ENCODE measurements around the gene PAQR9.

The PAQR9 gene

DNA sequence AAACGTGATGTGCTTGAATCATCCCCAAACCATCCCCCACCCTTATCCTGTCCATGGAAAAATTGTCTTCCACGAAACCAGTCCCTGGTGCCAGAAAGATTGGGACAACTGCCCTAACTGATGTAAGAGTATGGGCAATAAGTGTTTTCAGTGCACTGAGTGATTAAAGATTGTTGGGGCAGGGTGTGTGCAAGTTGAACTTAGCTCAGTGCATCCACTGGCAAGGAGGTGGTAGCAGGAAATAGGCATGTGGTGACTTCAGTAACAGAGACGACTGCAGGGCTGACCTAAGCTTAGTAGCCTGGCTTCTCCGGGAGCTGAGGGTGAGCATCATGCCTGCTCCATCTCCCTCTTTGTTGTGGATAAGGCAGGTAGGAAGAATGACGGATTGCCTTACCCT lies 27.5 kb downstream of the PAQR9 start:
- TF ChIP-seq, protein P1, sequence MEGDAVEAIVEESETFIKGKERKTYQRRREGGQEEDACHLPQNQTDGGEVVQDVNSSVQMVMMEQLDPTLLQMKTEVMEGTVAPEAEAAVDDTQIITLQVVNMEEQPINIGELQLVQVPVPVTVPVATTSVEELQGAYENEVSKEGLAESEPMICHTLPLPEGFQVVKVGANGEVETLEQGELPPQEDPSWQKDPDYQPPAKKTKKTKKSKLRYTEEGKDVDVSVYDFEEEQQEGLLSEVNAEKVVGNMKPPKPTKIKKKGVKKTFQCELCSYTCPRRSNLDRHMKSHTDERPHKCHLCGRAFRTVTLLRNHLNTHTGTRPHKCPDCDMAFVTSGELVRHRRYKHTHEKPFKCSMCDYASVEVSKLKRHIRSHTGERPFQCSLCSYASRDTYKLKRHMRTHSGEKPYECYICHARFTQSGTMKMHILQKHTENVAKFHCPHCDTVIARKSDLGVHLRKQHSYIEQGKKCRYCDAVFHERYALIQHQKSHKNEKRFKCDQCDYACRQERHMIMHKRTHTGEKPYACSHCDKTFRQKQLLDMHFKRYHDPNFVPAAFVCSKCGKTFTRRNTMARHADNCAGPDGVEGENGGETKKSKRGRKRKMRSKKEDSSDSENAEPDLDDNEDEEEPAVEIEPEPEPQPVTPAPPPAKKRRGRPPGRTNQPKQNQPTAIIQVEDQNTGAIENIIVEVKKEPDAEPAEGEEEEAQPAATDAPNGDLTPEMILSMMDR (IDR thresholded peaks at IDR 0.05), result no peak

GRCh38 chr3:142934887-142935269 lies 28.6 kb downstream of the PAQR9 start:
- H3K27ac ChIP-seq, result no peak overlapping the region
- no peaks in the 10 kb centered on the region for H3K27me3 ChIP-seq
- no peaks in the 10 kb centered on the region for H3K4me1 ChIP-seq (ENCODE audit: control insufficient read depth in 1 of 2, insufficient read depth in 1 of 2, low read depth in 1 of 2, low read length in 1 of 2)
- no peak overlapping the region for H3K4me3 ChIP-seq (ENCODE audit: low read depth in 1 of 2, low read length in 1 of 2)
- no peaks in the 10 kb centered on the region for H3K36me3 ChIP-seq
- TF ChIP-seq, protein P1 (IDR thresholded peaks at IDR 0.05), result no peak
- H3K9me3 ChIP-seq, result no peaks in the 10 kb centered on the region

More for the DNA sequence above, 27.5 kb downstream of the PAQR9 start:
- H3K27me3 ChIP-seq, result no peaks in the 10 kb centered on the region
- no peak overlapping the region for H3K4me3 ChIP-seq (ENCODE audit: low read depth in 1 of 2, low read length in 1 of 2)
- no peaks in the 10 kb centered on the region for H3K4me1 ChIP-seq (ENCODE audit: control insufficient read depth in 1 of 2, insufficient read depth in 1 of 2, low read depth in 1 of 2, low read length in 1 of 2)
- no peak overlapping the region for H3K27ac ChIP-seq
- no peaks in the 10 kb centered on the region for H3K9me3 ChIP-seq
- no peaks in the 10 kb centered on the region for H3K36me3 ChIP-seq

DNA sequence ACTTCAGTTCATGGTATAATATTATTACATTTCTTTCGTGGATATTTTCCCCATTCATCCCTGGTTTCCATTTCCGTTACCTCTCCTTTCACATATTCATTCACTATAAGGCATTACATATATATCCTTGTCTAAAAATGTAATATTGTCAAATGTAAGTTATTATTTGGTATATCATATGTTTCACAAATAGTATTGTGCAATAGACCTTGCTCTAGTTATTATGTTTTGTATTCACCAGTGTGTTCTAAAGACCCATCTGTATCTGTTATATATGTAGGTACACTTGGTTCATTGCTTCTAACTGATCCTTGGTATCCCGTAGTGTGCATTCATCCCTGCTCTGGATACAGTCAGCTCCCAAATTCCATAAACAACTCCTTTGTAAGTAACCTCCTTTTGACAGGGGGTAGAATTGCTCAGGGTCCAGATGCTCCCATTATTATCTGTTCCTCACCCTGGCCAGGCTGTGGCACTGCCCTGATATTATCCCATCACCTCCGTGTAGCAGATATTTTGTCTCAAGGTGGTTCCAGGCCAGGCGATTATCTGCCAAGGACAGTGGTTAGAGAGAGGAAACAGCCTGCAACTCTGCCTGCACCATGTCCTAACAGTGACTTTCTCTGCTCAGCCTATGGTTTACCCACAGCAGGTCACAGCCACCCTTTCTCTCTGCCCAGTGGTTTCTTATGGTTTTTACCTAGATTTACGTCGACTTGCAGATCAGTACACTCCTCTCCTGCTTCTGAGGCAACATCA lies 29.2 kb downstream of the PAQR9 start:
- Histone ChIP-seq H3K9me3 (no peaks in the 10 kb centered on the region), H3K36me3 (no peaks in the 10 kb centered on the region), H3K4me3 (ENCODE audit: low read depth in 1 of 2, low read length in 1 of 2) (no peak overlapping the region), H3K4me1 (ENCODE audit: control insufficient read depth in 1 of 2, insufficient read depth in 1 of 2, low read depth in 1 of 2, low read length in 1 of 2) (no peaks in the 10 kb centered on the region), H3K27ac (no peak overlapping the region), H3K27me3 (no peaks in the 10 kb centered on the region)
- TF ChIP-seq, protein P1 (IDR thresholded peaks at IDR 0.05), result no peak

GRCh38 chr3:142931222-142931621 lies 32.3 kb downstream of the PAQR9 start:
- TF ChIP-seq, protein P1 (IDR thresholded peaks at IDR 0.05), result no peak
- Histone ChIP-seq H3K36me3 (no peaks in the 10 kb centered on the region), H3K9me3 (no peaks in the 10 kb centered on the region), H3K27ac (no peak overlapping the region), H3K4me1 (ENCODE audit: control insufficient read depth in 1 of 2, insufficient read depth in 1 of 2, low read depth in 1 of 2, low read length in 1 of 2) (no peaks in the 10 kb centered on the region), H3K4me3 (ENCODE audit: low read depth in 1 of 2, low read length in 1 of 2) (no peak overlapping the region), H3K27me3 (no peaks in the 10 kb centered on the region)

GRCh38 chr3:142930463-142930862 lies 33.0 kb downstream of the PAQR9 start:
- TF ChIP-seq, protein P1 (IDR thresholded peaks at IDR 0.05), result no peak

More at GRCh38 chr3:142930463-142930862, 33.0 kb downstream of the PAQR9 start:
- no peak overlapping the region for H3K27ac ChIP-seq
- H3K9me3 ChIP-seq, result no peaks in the 10 kb centered on the region
- H3K4me3 ChIP-seq (ENCODE audit: low read depth in 1 of 2, low read length in 1 of 2), result no peak overlapping the region
- no peaks in the 10 kb centered on the region for H3K4me1 ChIP-seq (ENCODE audit: control insufficient read depth in 1 of 2, insufficient read depth in 1 of 2, low read depth in 1 of 2, low read length in 1 of 2)
- H3K27me3 ChIP-seq, result no peaks in the 10 kb centered on the region
- no peaks in the 10 kb centered on the region for H3K36me3 ChIP-seq

Data from neutrophil (primary cell).